Naive thymus-derived CD8-positive, alpha-beta T cell (primary cell): Measurements from ENCODE around the gene AASDHPPT. TPM values are rescaled to one million over a fixed set of nuclear protein-coding genes. Genes with fewer than 3 reads are reported as not detected.
"Not testable (repeated sequence)": the region's sequence is repeated elsewhere in the genome, so short reads cannot be mapped to it uniquely, and the experiment has no call there.

Experiments used
- ATAC-seq, 2 donors: fragments of 150-1000 bp; cut with Tn5 transposase in 1 of 2; sonication (Bioruptor Pico), chemical (Tn5 transposase) in 1 of 2; 1 replicate in 1 of 2; 2 replicates in 1 of 2; pipeline ENCODE4 v1.10.0; 2021; ENCODE audit warnings: mild to moderate bottlenecking in 2 of 2, moderate library complexity in 2 of 2
- POLR2A ChIA-PET: fragments of 350-600 bp; sonication (Branson Sonifier 250); formaldehyde crosslinking; loops from one replicate; lab custom pipeline; 2021; ENCODE audit warnings: antibody characterized with exemption; lab: Charles Lee
- DNase-seq, 10 donors: peaks; one replicate each; pipeline versions ENCODE4 v3.0.0 to v3.0.0-alpha.2; 2020 to 2022
- H3K27ac Mint-ChIP-seq, 10 donors: one replicate each; pipeline ENCODE4 v1.8.0; 2020 to 2022; ENCODE audit warnings: mild to moderate bottlenecking in 10 of 10, mixed read lengths in 10 of 10, moderate library complexity in 4 of 10, inconsistent platforms in 1 of 10
- H3K27me3 Mint-ChIP-seq, 5 donors: one replicate each; pipeline ENCODE4 v1.8.0; 2021 to 2022; ENCODE audit warnings: mixed read lengths in 5 of 5
- H3K36me3 Mint-ChIP-seq, 3 donors: one replicate each; pipeline ENCODE4 v1.8.0; 2020 to 2022; ENCODE audit warnings: mixed read lengths in 3 of 3, mild to moderate bottlenecking in 2 of 3, inconsistent platforms in 1 of 3
- H3K4me1 Mint-ChIP-seq, 4 donors: one replicate each; pipeline ENCODE4 v1.8.0; 2021 to 2022; ENCODE audit warnings: mixed read lengths in 4 of 4
- H3K4me3 Mint-ChIP-seq, 10 donors: one replicate each; pipeline ENCODE4 v1.8.0; 2020 to 2022; ENCODE audit warnings: mild to moderate bottlenecking in 10 of 10, mixed read lengths in 10 of 10, moderate library complexity in 6 of 10, inconsistent platforms in 1 of 10
- H3K9me3 Mint-ChIP-seq, 9 donors: one replicate each; pipeline ENCODE4 v1.8.0; 2020 to 2022; ENCODE audit warnings: mixed read lengths in 9 of 9, mild to moderate bottlenecking in 3 of 9, inconsistent platforms in 1 of 9, moderate library complexity in 1 of 9
- polyA plus RNA-seq, 3 donors: library from polyadenylated mRNA; unstranded; fragments of 300-500 nt; fragmentation: Illumina TruSeq; gene quantifications; one replicate each; pipeline ENCODE4 v1.2.3, GENCODE V29; 2021
- total RNA-seq, 8 experiments: library from RNA in 2 of 8; stranded (reverse) in 2 of 8; gene quantifications; one replicate each; pipeline ENCODE4 v1.2.3 and lab custom pipeline; 2021 to 2026

Gene AASDHPPT
- total RNA-seq: 10 to 100 TPM; 28.0 to 29.6 TPM
- 10 to 100 TPM; 35.5 to 48.6 (median 45.8) TPM for polyA plus RNA-seq
- 23.1 to 79.2 (median 59.0) reads per million in 6 experiments for total RNA-seq (lab: John Stamatoyannopoulos, UW)

DNA sequence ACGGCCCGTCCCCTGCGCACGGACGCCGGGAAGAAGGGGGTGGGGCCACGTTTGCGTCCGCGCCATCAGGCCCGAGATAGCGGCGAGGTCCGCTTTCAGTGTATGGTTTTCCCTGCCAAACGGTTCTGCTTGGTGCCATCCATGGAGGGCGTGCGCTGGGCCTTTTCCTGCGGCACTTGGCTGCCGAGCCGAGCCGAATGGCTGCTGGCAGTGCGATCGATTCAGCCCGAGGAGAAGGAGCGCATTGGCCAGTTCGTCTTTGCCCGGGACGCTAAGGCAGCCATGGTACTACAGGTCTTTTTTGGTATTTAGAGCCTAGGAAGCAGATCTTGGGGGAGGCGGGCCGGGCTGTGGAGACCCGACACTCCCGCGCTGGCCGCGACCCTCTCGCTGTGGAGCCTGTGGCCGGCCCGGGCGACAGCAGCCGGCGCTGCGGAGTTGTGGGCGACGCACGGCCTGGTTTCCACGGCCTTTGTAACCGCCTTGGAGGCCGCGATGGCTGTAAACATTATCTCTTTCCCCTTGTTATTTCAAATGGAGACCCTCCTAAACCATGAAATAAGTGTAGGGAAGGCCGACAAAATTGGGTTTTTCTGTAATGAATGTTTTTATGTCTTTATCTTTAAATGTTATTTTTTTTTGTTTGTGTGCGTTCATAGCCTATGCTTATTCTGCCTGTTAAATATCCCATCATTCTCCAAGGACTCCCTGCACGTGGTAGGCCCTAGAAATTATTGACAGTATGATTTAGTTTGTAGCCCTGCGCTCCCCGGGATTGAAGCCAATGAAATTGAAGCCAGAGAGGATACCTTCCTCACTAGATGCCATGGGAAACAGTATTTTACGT is at the start of gene AASDHPPT:
TSS of gene AASDHPPT (plus strand) at position 54 of the 847 bp plus-strand sequence. CDS start at position 103, 49 bp downstream.
- H3K4me1 Mint-ChIP-seq: peaks cover 33 to 71% (median 67%) of the 10 kb centered on the region in 4 donors
- DNase-seq (peak in 1 of 10 donors; percentile 2), ATAC-seq (peak; percentile 34)
- peak within 1 kb of the TSS; percentile 93 to 100 (median 98) for H3K27ac Mint-ChIP-seq
- peaks cover 0 to 37% (median 13%) of the 10 kb centered on the region in 3 donors for H3K36me3 Mint-ChIP-seq
- no peaks in the 10 kb centered on the region for H3K27me3 Mint-ChIP-seq
- POLR2A ChIA-PET: interaction anchor here (1.2 to 1.7 kb wide), 2 partner anchors 55 kb away, joined by 4 to 5 read pairs; partner anchors contain the start of gene MSANTD4
- no peaks in the 10 kb centered on the region for H3K9me3 Mint-ChIP-seq
- H3K4me3 Mint-ChIP-seq: peak within 1 kb of the TSS; percentile 90 to 100 (median 98)

GRCh38 chr11:106030609-106031008 is 46.9 kb upstream of the AASDHPPT start:
- no peaks in the 10 kb centered on the region for H3K4me1 Mint-ChIP-seq
- ATAC-seq (no peak), DNase-seq (no peak)
- H3K27ac Mint-ChIP-seq: no peak overlapping the region
- H3K4me3 Mint-ChIP-seq: no peak overlapping the region
- peaks cover 18 to 43% (median 31%) of the 10 kb centered on the region in 5 donors for H3K27me3 Mint-ChIP-seq
- H3K9me3 Mint-ChIP-seq: peaks cover 0 to 22% (median 5%) of the 10 kb centered on the region in 9 donors
- POLR2A ChIA-PET: no interaction called here
- H3K36me3 Mint-ChIP-seq: peaks cover 0 to 19% (median 3%) of the 10 kb centered on the region in 3 donors

- H3K9me3 Mint-ChIP-seq: peaks cover 0 to 21% (median 5%) of the 10 kb centered on the region in 9 donors
- no peak overlapping the region for H3K4me3 Mint-ChIP-seq
- H3K4me1 Mint-ChIP-seq: no peaks in the 10 kb centered on the region
- no peak for ATAC-seq
- POLR2A ChIA-PET: no interaction called here
- peaks cover 18 to 44% (median 32%) of the 10 kb centered on the region in 5 donors for H3K27me3 Mint-ChIP-seq
- H3K27ac Mint-ChIP-seq: no peak overlapping the region
- peaks cover 0 to 19% (median 3%) of the 10 kb centered on the region in 3 donors for H3K36me3 Mint-ChIP-seq
- DNase-seq: no peak
Measured at GRCh38 chr11:106031202-106031810, 46.2 kb upstream of the AASDHPPT start.

DNA sequence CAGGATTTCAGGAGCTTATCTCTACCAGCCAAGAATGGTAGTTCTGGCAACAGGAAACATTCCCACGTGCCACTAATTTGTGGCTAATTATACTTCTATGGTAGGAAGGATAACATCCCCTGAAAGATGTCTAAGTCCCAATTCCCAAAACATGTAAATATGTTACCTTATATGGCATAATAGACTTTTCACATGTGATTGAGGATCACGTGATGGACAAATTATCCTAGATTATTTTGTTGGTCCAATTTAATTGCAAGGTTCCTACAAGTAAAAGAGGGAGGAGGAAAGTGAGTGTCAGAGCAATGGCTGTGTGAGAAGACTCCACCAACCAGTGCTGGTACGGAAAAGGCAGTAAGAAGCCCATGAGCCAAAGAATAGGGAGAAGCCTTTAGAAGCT is 45.5 kb upstream of the AASDHPPT start:
- DNase-seq (no peak), ATAC-seq (no peak)
- Mint-ChIP-seq H3K27ac (no peak overlapping the region), H3K4me3 (no peak overlapping the region), H3K36me3 (peaks cover 0 to 16% (median 3%) of the 10 kb centered on the region in 3 donors), H3K9me3 (peaks cover 0 to 16% (median 2%) of the 10 kb centered on the region in 9 donors), H3K27me3 (peaks cover 19 to 44% (median 32%) of the 10 kb centered on the region in 5 donors), H3K4me1 (no peaks in the 10 kb centered on the region)
- POLR2A ChIA-PET: interaction anchor here (1.0 kb wide), 1 partner anchor 9 kb away, joined by 3 read pairs; the partner anchor contains the start of gene MSANTD4

GRCh38 chr11:106032861-106033260 is 44.6 kb upstream of the AASDHPPT start:
- no peak overlapping the region for H3K27ac Mint-ChIP-seq
- DNase-seq (no peak), ATAC-seq (no peak)
- H3K36me3 Mint-ChIP-seq: peaks cover 0 to 7% (median 3%) of the 10 kb centered on the region in 3 donors
- H3K27me3 Mint-ChIP-seq: peaks cover 18 to 49% (median 39%) of the 10 kb centered on the region in 5 donors
- POLR2A ChIA-PET: interaction anchor here (1.0 kb wide), 1 partner anchor 10 kb away, joined by 3 read pairs; the partner anchor contains the start of gene MSANTD4
- no peaks in the 10 kb centered on the region for H3K4me1 Mint-ChIP-seq
- no peak overlapping the region for H3K4me3 Mint-ChIP-seq
- H3K9me3 Mint-ChIP-seq: peaks cover 0 to 7% (median 0%) of the 10 kb centered on the region in 9 donors

- ATAC-seq: no peak
Measured at GRCh38 chr11:106043540-106043939, 33.9 kb upstream of the AASDHPPT start.

GRCh38 chr11:106047631-106048030 is 29.8 kb upstream of the AASDHPPT start:
- no peaks in the 10 kb centered on the region for H3K36me3 Mint-ChIP-seq
- no peak overlapping the region for H3K4me3 Mint-ChIP-seq
- H3K9me3 Mint-ChIP-seq: no peaks in the 10 kb centered on the region
- H3K27me3 Mint-ChIP-seq: peaks cover 0 to 11% (median 7%) of the 10 kb centered on the region in 5 donors
- POLR2A ChIA-PET: no interaction called here
- H3K27ac Mint-ChIP-seq: no peak overlapping the region
- ATAC-seq (no peak), DNase-seq (no peak)
- H3K4me1 Mint-ChIP-seq: no peaks in the 10 kb centered on the region

More at GRCh38 chr11:106043540-106043939, 33.9 kb upstream of the AASDHPPT start:
- Mint-ChIP-seq H3K27ac (no peak overlapping the region), H3K9me3 (peaks cover 0 to 3% (median 0%) of the 10 kb centered on the region in 9 donors), H3K4me1 (no peaks in the 10 kb centered on the region), H3K36me3 (no peaks in the 10 kb centered on the region), H3K4me3 (no peak overlapping the region), H3K27me3 (peaks cover 9 to 41% (median 14%) of the 10 kb centered on the region in 5 donors)
- POLR2A ChIA-PET: no interaction called here
- no peak for DNase-seq

DNA sequence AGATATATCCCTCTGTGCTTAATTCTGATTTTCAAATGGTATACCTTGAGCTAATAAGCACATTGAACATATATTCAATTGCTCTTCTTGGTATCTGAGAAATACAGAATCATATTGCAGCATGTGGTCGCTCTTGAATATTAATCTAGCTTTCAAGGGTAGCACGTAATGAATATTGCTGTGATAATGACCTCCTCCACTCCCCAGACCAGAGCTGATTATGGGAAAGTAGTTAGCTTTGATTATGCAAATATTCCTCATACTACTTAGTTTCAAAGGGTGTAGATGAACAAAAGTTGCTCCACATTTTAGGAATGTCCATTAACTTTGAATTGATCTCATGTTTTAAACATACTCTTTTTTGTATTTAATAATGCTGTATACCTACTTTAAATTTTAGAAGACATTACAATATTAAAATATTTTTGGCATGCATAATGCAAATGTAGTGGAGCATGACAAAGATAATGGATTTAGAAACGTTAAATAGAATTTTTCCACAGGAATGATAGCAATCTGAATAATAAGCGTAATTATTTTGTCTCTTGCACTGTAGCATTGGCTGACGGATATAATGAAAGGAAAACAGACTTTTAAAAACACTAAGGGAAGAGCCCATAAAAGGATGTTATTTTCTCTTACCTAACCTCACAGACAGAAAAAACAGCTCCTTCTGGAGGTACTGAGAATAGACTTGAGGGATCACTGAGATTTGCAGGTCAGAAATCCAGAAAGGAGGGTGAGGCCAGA is 27.6 kb upstream of the AASDHPPT start:
- POLR2A ChIA-PET: no interaction called here
- Mint-ChIP-seq H3K4me1 (no peaks in the 10 kb centered on the region), H3K9me3 (no peaks in the 10 kb centered on the region), H3K27ac (no peak overlapping the region), H3K27me3 (peaks cover 0 to 4% (median 0%) of the 10 kb centered on the region in 5 donors), H3K4me3 (no peak overlapping the region), H3K36me3 (peaks cover 0 to 2% (median 0%) of the 10 kb centered on the region in 3 donors)
- ATAC-seq: no peak
- DNase-seq: no peak

DNA sequence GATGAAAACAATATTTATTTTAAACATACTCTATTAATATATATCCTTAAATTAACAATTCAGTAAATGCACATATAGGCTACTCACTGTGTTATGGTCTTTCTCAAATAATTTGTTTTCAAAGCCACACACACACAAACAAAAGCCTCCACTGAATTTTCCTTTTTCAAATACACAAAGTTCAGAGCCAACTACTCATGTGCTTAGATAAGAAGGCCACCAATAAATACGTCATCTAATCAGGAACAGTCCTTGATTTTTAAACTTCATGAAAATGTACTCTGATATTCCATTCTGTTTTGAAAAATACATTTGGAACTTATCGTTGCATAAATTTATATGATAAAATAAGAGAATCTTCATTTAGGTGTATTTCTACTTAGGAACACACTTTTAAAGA is 26.4 kb upstream of the AASDHPPT start:
- peaks cover 0 to 2% (median 2%) of the 10 kb centered on the region in 3 donors for H3K36me3 Mint-ChIP-seq
- no peak overlapping the region for H3K4me3 Mint-ChIP-seq
- ATAC-seq (no peak), DNase-seq (no peak)
- no peak overlapping the region for H3K27ac Mint-ChIP-seq
- POLR2A ChIA-PET: no interaction called here
- H3K27me3 Mint-ChIP-seq: no peaks in the 10 kb centered on the region
- no peaks in the 10 kb centered on the region for H3K4me1 Mint-ChIP-seq
- H3K9me3 Mint-ChIP-seq: no peaks in the 10 kb centered on the region

DNA sequence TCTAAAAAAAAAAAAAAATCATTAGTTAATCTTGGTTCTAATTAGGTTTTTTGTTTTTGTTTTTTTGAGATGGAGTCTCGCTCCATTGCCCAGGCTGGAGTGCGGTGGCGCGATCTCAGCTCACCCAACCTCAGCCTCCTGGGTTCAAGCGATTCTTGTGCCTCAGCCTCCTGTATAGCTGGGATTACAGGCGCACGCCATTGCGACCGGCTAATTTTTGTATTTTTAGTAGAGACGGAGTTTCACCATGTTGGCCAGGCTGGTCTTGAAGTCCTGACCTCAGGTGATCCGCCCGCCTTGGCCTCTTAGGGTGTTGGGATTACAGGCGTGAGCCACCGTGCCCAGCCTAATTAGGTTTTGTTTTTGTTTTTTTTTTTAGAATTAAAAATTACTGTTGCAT is 19.1 kb upstream of the AASDHPPT start:
- H3K4me3 Mint-ChIP-seq, H3K9me3 Mint-ChIP-seq, POLR2A ChIA-PET, ATAC-seq, H3K27ac Mint-ChIP-seq, DNase-seq, H3K27me3 Mint-ChIP-seq: not testable (repeated sequence)
- Mint-ChIP-seq H3K4me1 (peaks cover 5 to 13% (median 9%) of the 10 kb centered on the region in 4 donors), H3K36me3 (peaks cover 0 to 24% (median 23%) of the 10 kb centered on the region in 3 donors)

DNA sequence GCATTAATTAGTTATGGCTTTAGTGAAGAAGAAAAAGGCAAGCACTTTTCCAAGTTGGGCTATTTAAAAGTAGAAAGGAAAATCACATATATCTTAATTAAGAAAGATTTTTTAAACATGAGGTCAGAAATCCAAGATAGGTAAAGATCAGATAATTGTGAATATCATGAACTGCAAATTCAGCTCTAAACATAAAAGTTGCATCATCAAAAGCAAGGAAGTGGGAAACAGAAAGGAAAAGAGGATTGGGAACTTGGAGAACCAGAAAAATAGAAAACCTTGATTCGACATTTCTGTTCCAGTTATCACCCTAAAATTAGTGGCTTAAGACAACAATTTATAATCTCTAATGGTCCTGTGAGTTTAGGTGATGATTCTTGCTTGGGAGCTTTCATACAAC is 17.8 kb upstream of the AASDHPPT start:
- Mint-ChIP-seq H3K4me3 (no peak overlapping the region), H3K9me3 (no peaks in the 10 kb centered on the region), H3K27ac (no peak overlapping the region), H3K27me3 (no peaks in the 10 kb centered on the region), H3K36me3 (peaks cover 0 to 26% (median 23%) of the 10 kb centered on the region in 3 donors), H3K4me1 (peaks cover 5 to 13% (median 9%) of the 10 kb centered on the region in 4 donors)
- POLR2A ChIA-PET: no interaction called here
- ATAC-seq (no peak), DNase-seq (no peak)

- POLR2A ChIA-PET: no interaction called here
- H3K27me3 Mint-ChIP-seq: no peaks in the 10 kb centered on the region
- H3K9me3 Mint-ChIP-seq: no peaks in the 10 kb centered on the region
- no peak overlapping the region for H3K4me3 Mint-ChIP-seq
- H3K36me3 Mint-ChIP-seq: peaks cover 0 to 30% (median 27%) of the 10 kb centered on the region in 3 donors
- peaks cover 8 to 16% (median 11%) of the 10 kb centered on the region in 4 donors for H3K4me1 Mint-ChIP-seq
- no peak for ATAC-seq
- no peak for DNase-seq
- peak overlapping the region in 2 of 10 donors; percentile 53 to 78 for H3K27ac Mint-ChIP-seq
Measured at GRCh38 chr11:106061249-106061784, 16.1 kb upstream of the AASDHPPT start.
